Calu3 (cell line): Measurements from ENCODE around the gene FAM193A. TPM values are rescaled to one million over a fixed set of nuclear protein-coding genes. Genes with fewer than 3 reads are reported as not detected.

Source experiments
- BruUV-seq: library from RNA; stranded (reverse); fragments of 400-500 nt; replicated peaks from 2 replicates; lab custom pipeline; 2021; lab: Mats Ljungman, UMichigan
- CTCF ChIA-PET: fragments of 300-600 bp; sonication (Branson Sonifier 250); formaldehyde crosslinking; loops from one replicate; lab custom pipeline; 2022; ENCODE audit warnings: antibody characterized with exemption; lab: Charles Lee
- DNase-seq: peaks from one replicate; pipeline ENCODE4 v3.0.0; 2022
- H3K27ac Mint-ChIP-seq: one replicate; pipeline ENCODE4 v1.8.0; 2022; ENCODE audit warnings: mixed read lengths; ENCODE audit not compliant: unreplicated experiment
- H3K27me3 Mint-ChIP-seq: one replicate; pipeline ENCODE4 v1.8.0; 2022; ENCODE audit warnings: mixed read lengths; ENCODE audit not compliant: unreplicated experiment
- H3K36me3 Mint-ChIP-seq: one replicate; pipeline ENCODE4 v1.8.0; 2022; ENCODE audit warnings: mild to moderate bottlenecking, moderate library complexity, mixed read lengths; ENCODE audit not compliant: insufficient read depth, unreplicated experiment
- H3K4me1 Mint-ChIP-seq: one replicate; pipeline ENCODE4 v1.8.0; 2022; ENCODE audit warnings: mild to moderate bottlenecking, low read depth, mixed read lengths; ENCODE audit not compliant: unreplicated experiment
- H3K4me3 Mint-ChIP-seq: one replicate; pipeline ENCODE4 v1.8.0; 2022; ENCODE audit warnings: mild to moderate bottlenecking, low read depth, moderate library complexity, mixed read lengths; ENCODE audit not compliant: unreplicated experiment
- H3K9me3 Mint-ChIP-seq: one replicate; pipeline ENCODE4 v1.8.0; 2022; ENCODE audit warnings: low read depth, mixed read lengths; ENCODE audit not compliant: unreplicated experiment
- intact Hi-C: fragments of 100-400 bp; cut with micrococcal nuclease; formaldehyde crosslinking; loops from one replicate; pipeline ENCODE4 v1.10.0; 2022; ENCODE audit not compliant: unreplicated experiment
- total RNA-seq: library from RNA; stranded (reverse); gene quantifications from 2 replicates; pipeline ENCODE4 v1.2.3, GENCODE V29; 2022
- TF ChIP-seq, protein P1 (sequence below): fragments of 200-600 bp; IDR thresholded peaks from one replicate; pipeline ENCODE4 v1.8.0; 2022; ENCODE audit warnings: antibody characterized with exemption; ENCODE audit not compliant: unreplicated experiment

FAM193A gene
- total RNA-seq, 1 experiment from 2014 or later, result 20.0 TPM

DNA sequence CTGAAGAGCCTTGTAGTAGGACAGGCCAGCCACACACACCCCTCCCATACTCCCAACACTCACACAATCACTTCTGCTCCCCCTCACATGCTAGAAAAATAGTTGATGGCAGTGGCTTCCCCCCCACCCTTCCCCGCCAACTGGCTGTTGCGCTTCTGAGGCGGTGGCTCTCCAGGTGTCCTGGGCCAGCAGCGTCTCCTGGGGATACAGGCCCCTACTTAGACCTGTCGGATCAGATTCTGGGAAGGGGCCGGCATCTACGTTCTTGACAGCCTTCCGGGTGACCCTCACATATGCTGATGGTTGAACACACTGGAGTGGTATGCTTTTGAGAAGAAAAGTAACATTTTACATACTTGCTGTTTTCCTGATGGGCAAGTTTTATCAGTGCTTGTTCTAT, 179.8 kb downstream of the FAM193A start:
- TF ChIP-seq, protein P1, sequence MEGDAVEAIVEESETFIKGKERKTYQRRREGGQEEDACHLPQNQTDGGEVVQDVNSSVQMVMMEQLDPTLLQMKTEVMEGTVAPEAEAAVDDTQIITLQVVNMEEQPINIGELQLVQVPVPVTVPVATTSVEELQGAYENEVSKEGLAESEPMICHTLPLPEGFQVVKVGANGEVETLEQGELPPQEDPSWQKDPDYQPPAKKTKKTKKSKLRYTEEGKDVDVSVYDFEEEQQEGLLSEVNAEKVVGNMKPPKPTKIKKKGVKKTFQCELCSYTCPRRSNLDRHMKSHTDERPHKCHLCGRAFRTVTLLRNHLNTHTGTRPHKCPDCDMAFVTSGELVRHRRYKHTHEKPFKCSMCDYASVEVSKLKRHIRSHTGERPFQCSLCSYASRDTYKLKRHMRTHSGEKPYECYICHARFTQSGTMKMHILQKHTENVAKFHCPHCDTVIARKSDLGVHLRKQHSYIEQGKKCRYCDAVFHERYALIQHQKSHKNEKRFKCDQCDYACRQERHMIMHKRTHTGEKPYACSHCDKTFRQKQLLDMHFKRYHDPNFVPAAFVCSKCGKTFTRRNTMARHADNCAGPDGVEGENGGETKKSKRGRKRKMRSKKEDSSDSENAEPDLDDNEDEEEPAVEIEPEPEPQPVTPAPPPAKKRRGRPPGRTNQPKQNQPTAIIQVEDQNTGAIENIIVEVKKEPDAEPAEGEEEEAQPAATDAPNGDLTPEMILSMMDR, result no peak
- CTCF ChIA-PET, result no interaction called here
- H3K4me3 Mint-ChIP-seq, result no peak overlapping the region

DNA sequence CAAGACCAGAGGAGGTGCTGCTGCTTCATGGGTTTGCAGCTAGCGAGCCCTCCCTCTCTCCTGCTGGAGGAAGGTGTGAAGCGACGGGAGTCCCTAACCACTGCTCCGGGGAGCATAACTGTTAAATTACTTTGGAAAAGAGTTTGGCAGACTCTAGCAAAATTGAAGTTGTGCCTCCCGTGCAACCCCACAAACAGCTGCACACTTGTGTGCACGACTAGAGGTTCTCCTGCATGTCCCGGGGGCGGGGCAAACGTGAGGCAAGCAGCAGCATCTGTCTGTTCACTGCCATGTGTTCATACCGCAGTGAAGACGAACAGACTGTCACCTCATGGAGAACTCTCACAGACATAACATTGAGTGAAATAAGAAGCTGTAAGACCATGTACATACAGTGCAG, 185.1 kb downstream of the FAM193A start:
- TF ChIP-seq, protein P1, result no peak
- no peak overlapping the region for H3K4me3 Mint-ChIP-seq
- H3K36me3 Mint-ChIP-seq, result peaks cover 17% of the 10 kb centered on the region
- H3K27me3 Mint-ChIP-seq, result no peaks in the 10 kb centered on the region
- H3K9me3 Mint-ChIP-seq, result no peaks in the 10 kb centered on the region
- H3K27ac Mint-ChIP-seq, result no peak overlapping the region
- CTCF ChIA-PET, result no interaction called here
- intact Hi-C loops, result no loop called here
- no peak for DNase-seq
- no peaks in the 10 kb centered on the region for H3K4me1 Mint-ChIP-seq
- no TSS peak for BruUV-seq

More for the DNA sequence above, 179.8 kb downstream of the FAM193A start:
- Mint-ChIP-seq H3K36me3 (peaks cover 13% of the 10 kb centered on the region), H3K27ac (no peak overlapping the region), H3K27me3 (no peaks in the 10 kb centered on the region), H3K4me1 (no peaks in the 10 kb centered on the region), H3K9me3 (peaks cover 2% of the 10 kb centered on the region)
- DNase-seq, result no peak
- intact Hi-C loops, result no loop called here
- BruUV-seq, result no TSS peak

DNA sequence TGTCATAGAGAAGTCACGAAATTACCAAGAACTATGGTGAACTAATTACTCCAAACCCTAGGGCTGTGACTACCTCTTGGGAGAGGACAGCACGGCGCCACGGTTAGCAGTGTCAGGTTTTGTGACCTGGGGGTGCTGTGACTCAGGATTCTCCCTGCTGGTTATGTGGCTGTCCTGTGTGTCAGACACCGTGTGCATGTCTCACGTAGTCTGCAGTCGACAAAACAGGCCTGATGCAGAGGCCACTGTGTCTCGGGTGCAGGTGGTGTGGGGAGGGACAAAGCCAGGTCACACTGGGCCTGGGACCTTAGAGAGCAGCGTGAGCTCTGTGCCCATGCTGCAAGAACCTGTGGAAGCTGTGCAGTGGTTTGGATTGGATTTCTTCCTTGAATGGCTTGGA, 185.6 kb downstream of the FAM193A start:
- BruUV-seq, result no TSS peak
- Mint-ChIP-seq H3K27me3 (no peaks in the 10 kb centered on the region), H3K27ac (no peak overlapping the region), H3K36me3 (peaks cover 17% of the 10 kb centered on the region), H3K4me3 (no peak overlapping the region), H3K9me3 (no peaks in the 10 kb centered on the region), H3K4me1 (no peaks in the 10 kb centered on the region)
- TF ChIP-seq, protein P1, result no peak
- CTCF ChIA-PET, result no interaction called here
- intact Hi-C loops, result no loop called here
- DNase-seq, result no peak

DNA sequence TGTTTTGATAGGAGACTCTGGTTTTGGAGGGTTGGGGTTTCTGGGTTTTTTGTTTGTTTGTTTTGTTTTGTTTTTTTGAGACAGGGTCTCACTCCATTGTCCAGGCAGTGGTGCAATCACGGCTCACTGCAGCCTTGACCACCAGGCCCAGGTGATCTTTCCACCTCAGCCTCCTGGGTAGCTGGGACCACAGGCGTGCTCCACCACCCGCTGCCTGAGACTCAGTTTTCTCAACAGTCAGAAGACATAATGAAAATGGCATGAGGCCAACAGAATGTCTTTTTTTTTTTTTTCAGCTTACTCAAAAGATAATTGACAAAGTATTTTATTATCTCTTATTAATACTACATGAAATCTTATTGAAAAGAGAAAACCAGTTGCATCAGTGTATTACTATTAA, 187.3 kb downstream of the FAM193A start:
- DNase-seq, result no peak
- Mint-ChIP-seq H3K9me3 (no peaks in the 10 kb centered on the region), H3K27me3 (no peaks in the 10 kb centered on the region), H3K36me3 (peaks cover 10% of the 10 kb centered on the region), H3K4me1 (no peaks in the 10 kb centered on the region), H3K4me3 (no peak overlapping the region), H3K27ac (no peak overlapping the region)
- no TSS peak for BruUV-seq
- TF ChIP-seq, protein P1, result no peak
- intact Hi-C loops, result no loop called here
- CTCF ChIA-PET, result interaction anchor here (0.6 kb wide), 1 partner anchor 314 kb away, joined by 8 read pairs; no protein-coding TSS in a partner anchor
